Panc1 (cell line): ENCODE measurements around the gene TRMT44. TPM values are rescaled to one million over a fixed set of nuclear protein-coding genes. Genes with fewer than 3 reads are reported as not detected.
"Not testable (repeated sequence)": the region's sequence is repeated elsewhere in the genome, so short reads cannot be mapped to it uniquely, and the experiment has no call there.

Source experiments
- ATAC-seq: fragments of 200-7000 bp; cut with Tn5 transposase; 2 replicates; pipeline ENCODE4 v1.9.1; 2020; ENCODE audit warnings: mild to moderate bottlenecking, moderate library complexity
- BruUV-seq: library from RNA; stranded (reverse); fragments of 400-500 nt; replicated peaks from 2 replicates; lab custom pipeline; 2021; lab: Mats Ljungman, UMichigan
- CTCF ChIA-PET: fragments of 300-600 bp; sonication (Branson Sonifier 250); formaldehyde crosslinking; loops from one replicate; lab custom pipeline; 2022; ENCODE audit warnings: antibody characterized with exemption; lab: Charles Lee
- POLR2A ChIA-PET: fragments of 300-600 bp; sonication (Branson Sonifier 250); formaldehyde crosslinking; loops from one replicate; lab custom pipeline; 2022; ENCODE audit warnings: antibody characterized with exemption; lab: Charles Lee
- DNase-seq: peaks from one replicate; pipeline ENCODE4 v3.0.0-alpha.2; 2010; ENCODE audit warnings: low read depth, low spot score
- H3K27ac ChIP-seq: 2 replicates; pipeline ENCODE4 v1.5.1; 2011; ENCODE audit warnings: mild to moderate bottlenecking, low read length, inconsistent platforms
- H3K27me3 ChIP-seq: fragments of 200-500 bp; sonication (Bioruptor generic); 2 replicates; pipeline ENCODE4 v1.6.0; 2014; ENCODE audit warnings: low read length, inconsistent platforms; ENCODE audit not compliant: control insufficient read depth, insufficient read depth
- H3K36me3 ChIP-seq: fragments of 200-500 bp; sonication (Bioruptor generic); 2 replicates; pipeline ENCODE4 v1.5.1; 2014; ENCODE audit warnings: inconsistent platforms, mild to moderate bottlenecking, low read length, moderate library complexity; ENCODE audit not compliant: control insufficient read depth, insufficient read depth
- H3K4me1 ChIP-seq: 2 replicates; pipeline ENCODE4 v1.5.1; 2011; ENCODE audit warnings: inconsistent platforms, mild to moderate bottlenecking, low read length, moderate library complexity; ENCODE audit not compliant: control insufficient read depth, insufficient read depth
- H3K4me3 ChIP-seq, 2 experiments: 2 replicates each; pipeline ENCODE4 v1.5.1; 2011 to 2012; ENCODE audit warnings: low read depth in 2 of 2, low read length in 2 of 2, mild to moderate bottlenecking in 2 of 2, inconsistent platforms in 1 of 2, moderate library complexity in 1 of 2
- H3K9me3 ChIP-seq: fragments of 200-500 bp; sonication (Bioruptor generic); 2 replicates; pipeline ENCODE4 v1.5.1; 2014; ENCODE audit warnings: low read depth, mild to moderate bottlenecking, inconsistent platforms, low read length, moderate library complexity; ENCODE audit not compliant: control insufficient read depth, insufficient read depth
- CTCF ChIP-seq: fragments of 450-650 bp; IDR thresholded peaks from 2 replicates; pipeline ENCODE4 v1.5.1; 2017; ENCODE audit warnings: mild to moderate bottlenecking
- POLR2AphosphoS5 ChIP-seq: IDR thresholded peaks from 2 replicates; pipeline ENCODE4 v1.6.1; 2012; ENCODE audit warnings: mild to moderate bottlenecking, low read depth, low read length, moderate library complexity
- REST ChIP-seq, 2 experiments: IDR thresholded peaks; 2 replicates each; pipeline ENCODE4 v1.6.1; 2011 to 2012; ENCODE audit warnings: low read depth in 2 of 2, control low read depth in 1 of 2, low read length in 1 of 2, mild to moderate bottlenecking in 1 of 2, moderate library complexity in 1 of 2; ENCODE audit not compliant: insufficient read depth in 1 of 2
- SIN3A ChIP-seq: IDR thresholded peaks from 2 replicates; pipeline ENCODE4 v1.6.1; 2012; ENCODE audit warnings: low read depth, mild to moderate bottlenecking, low read length, moderate library complexity, borderline replicate concordance; ENCODE audit not compliant: insufficient read depth
- TCF7L2 ChIP-seq: IDR thresholded peaks from 2 replicates; pipeline ENCODE4 v1.6.1; 2011; ENCODE audit warnings: mild to moderate bottlenecking, low read depth, low read length, inconsistent platforms
- in situ Hi-C: cut with HindIII; loops from 2 replicates; pipeline ENCODE4 v1.10.0; 2016; ENCODE audit warnings: low sequenced_read_pairs, low pct_unique_long_range_greater_than_20kb
- intact Hi-C: fragments of 100-400 bp; cut with micrococcal nuclease; formaldehyde crosslinking; loops from one replicate; pipeline ENCODE4 v1.10.0; 2022; ENCODE audit not compliant: unreplicated experiment
- total RNA-seq: library from RNA; stranded (reverse); gene quantifications from one replicate; pipeline ENCODE4 v1.2.1, GENCODE V29; 2021; ENCODE audit not compliant: unreplicated experiment

The TRMT44 gene
- total RNA-seq, 1 experiment from 2014 or later, result 10.8 TPM

GRCh38 chr4:8405516-8405875 lies 35.1 kb upstream of the TRMT44 start:
- Histone ChIP-seq H3K4me3 (no peak overlapping the region), H3K36me3 (no peaks in the 10 kb centered on the region), H3K27ac (no peak overlapping the region), H3K4me1 (no peaks in the 10 kb centered on the region), H3K9me3 (no peaks in the 10 kb centered on the region), H3K27me3 (no peaks in the 10 kb centered on the region)
- in situ Hi-C loops (no loop called here), intact Hi-C loops (loop anchor here (10.0 kb wide), 1 partner anchor 231 kb away; no protein-coding TSS in a partner anchor)
- ATAC-seq (no peak), DNase-seq (no peak)
- ChIA-PET CTCF (no interaction called here), POLR2A (no interaction called here)
- TF ChIP-seq CTCF (no peak), TCF7L2 (no peak), SIN3A (no peak), REST (IDR thresholded peaks at IDR 0.05; ENCODE audit: insufficient read depth in 1 of 2, low read depth in 2 of 2, low read length in 1 of 2) (no peak), POLR2AphosphoS5 (no peak)
- no TSS peak for BruUV-seq

GRCh38 chr4:8406887-8407286 lies 33.7 kb upstream of the TRMT44 start:
- intact Hi-C loops, result loop anchor here (10.0 kb wide), 1 partner anchor 232 kb away; no protein-coding TSS in a partner anchor
- CTCF ChIA-PET, result interaction anchor here (1.2 kb wide), 1 partner anchor 230 kb away, joined by 3 read pairs; no protein-coding TSS in a partner anchor
- H3K27ac ChIP-seq, POLR2A ChIA-PET, in situ Hi-C loops, H3K27me3 ChIP-seq, ATAC-seq, BruUV-seq, DNase-seq, H3K4me1 ChIP-seq, H3K9me3 ChIP-seq, H3K36me3 ChIP-seq, H3K4me3 ChIP-seq: not testable (repeated sequence)
- peak; percentile 77 for TF ChIP-seq CTCF
